ENCODE data around the gene FGF7.

FGF7 gene

GRCh38 chr15:49418811-49419210, 4.2 kb upstream of the FGF7 start:
- TF ChIP-seq CREB1 (IDR thresholded peaks at IDR 0.05; ENCODE audit: low read depth) (no peak), NFIC (IDR thresholded peaks at IDR 0.05) (no peak), USF1 (IDR thresholded peaks at IDR 0.05) (no peak), TEAD4 (IDR thresholded peaks at IDR 0.05) (no peak), YY1 (IDR thresholded peaks at IDR 0.05; ENCODE audit: low read depth) (no peak), ZBTB7A (IDR thresholded peaks at IDR 0.05; ENCODE audit: low read depth) (no peak), FOXM1 (IDR thresholded peaks at IDR 0.05; ENCODE audit: borderline replicate concordance, low read depth) (no peak), TCF12 (IDR thresholded peaks at IDR 0.05; ENCODE audit: low read depth) (no peak), TAF1 (IDR thresholded peaks at IDR 0.05; ENCODE audit: low read depth) (no peak), EP300 (IDR thresholded peaks at IDR 0.05; ENCODE audit: borderline replicate concordance) (no peak), CEBPB (IDR thresholded peaks at IDR 0.05) (no peak), REST (IDR thresholded peaks at IDR 0.05; ENCODE audit: low read depth) (no peak), EGR1 (IDR thresholded peaks at IDR 0.05) (no peak), RAD21 (IDR thresholded peaks at IDR 0.05; ENCODE audit: low read depth) (no peak)

GRCh38 chr15:49421991-49422390, 1.1 kb upstream of the FGF7 start:
- peak; percentile 89 for TF ChIP-seq RAD21 (IDR thresholded peaks at IDR 0.05; ENCODE audit: low read depth)
- TF ChIP-seq TEAD4 (IDR thresholded peaks at IDR 0.05), result no peak

GRCh38 chr15:49423901-49424550, 984 bp downstream of the FGF7 start:
- no peak for TF ChIP-seq TAF1 (IDR thresholded peaks at IDR 0.05; ENCODE audit: low read depth)

- TF ChIP-seq MAX (IDR thresholded peaks at IDR 0.05) (no peak), ZBTB7A (IDR thresholded peaks at IDR 0.05; ENCODE audit: low read depth) (no peak)
Observed at GRCh38 chr15:49424954-49425353, 1.9 kb downstream of the FGF7 start.

GRCh38 chr15:49427372-49427771, 4.3 kb downstream of the FGF7 start:
- TF ChIP-seq TCF12 (IDR thresholded peaks at IDR 0.05; ENCODE audit: low read depth), result no peak
- TF ChIP-seq ZBTB7A (IDR thresholded peaks at IDR 0.05; ENCODE audit: low read depth), result no peak
- TF ChIP-seq FOXM1 (IDR thresholded peaks at IDR 0.05; ENCODE audit: borderline replicate concordance, low read depth), result no peak
- no peak for TF ChIP-seq NFIC (IDR thresholded peaks at IDR 0.05)
- no peak for TF ChIP-seq YY1 (IDR thresholded peaks at IDR 0.05; ENCODE audit: low read depth)
- TF ChIP-seq REST (IDR thresholded peaks at IDR 0.05; ENCODE audit: low read depth), result no peak

- no peak for TF ChIP-seq EGR1 (IDR thresholded peaks at IDR 0.05)
Observed at GRCh38 chr15:49428409-49429095, 5.5 kb downstream of the FGF7 start.

- TF ChIP-seq RAD21 (IDR thresholded peaks at IDR 0.05; ENCODE audit: low read depth), result no peak
- TF ChIP-seq TEAD4 (IDR thresholded peaks at IDR 0.05), result no peak
- no peak for TF ChIP-seq YY1 (IDR thresholded peaks at IDR 0.05; ENCODE audit: low read depth)
- TF ChIP-seq FOXM1 (IDR thresholded peaks at IDR 0.05; ENCODE audit: borderline replicate concordance, low read depth), result no peak
- TF ChIP-seq TAF1 (IDR thresholded peaks at IDR 0.05; ENCODE audit: low read depth), result no peak
- TF ChIP-seq ZBTB7A (IDR thresholded peaks at IDR 0.05; ENCODE audit: low read depth), result no peak
- TF ChIP-seq TCF12 (IDR thresholded peaks at IDR 0.05; ENCODE audit: low read depth), result no peak
- TF ChIP-seq NFIC (IDR thresholded peaks at IDR 0.05), result no peak
- TF ChIP-seq MAX (IDR thresholded peaks at IDR 0.05), result no peak
- TF ChIP-seq EGR1 (IDR thresholded peaks at IDR 0.05), result no peak
- no peak for TF ChIP-seq EP300 (IDR thresholded peaks at IDR 0.05; ENCODE audit: borderline replicate concordance)
- no peak for TF ChIP-seq CEBPB (IDR thresholded peaks at IDR 0.05)
- TF ChIP-seq USF1 (IDR thresholded peaks at IDR 0.05), result no peak
Observed at GRCh38 chr15:49430046-49430445, 7.0 kb downstream of the FGF7 start.
